Activated CD4-positive, alpha-beta T cell treated with anti-CD3 and anti-CD28 coated beads, Interleukin-2, amount 10 ng/mL, durations not matched to agents 24 days and 14 days (primary cell): Measurements from ENCODE around the gene PLCB1. TPM values are rescaled to one million over a fixed set of nuclear protein-coding genes. Genes with fewer than 3 reads are reported as not detected.

Experiments used
- DNase-seq: peaks from one replicate; pipeline ENCODE4 v3.0.0; 2022
- H3K27ac Mint-ChIP-seq: one replicate; pipeline ENCODE4 v1.8.0; 2022; ENCODE audit warnings: mild to moderate bottlenecking, mixed read lengths
- H3K27me3 Mint-ChIP-seq: one replicate; pipeline ENCODE4 v1.8.0; 2022; ENCODE audit warnings: mixed read lengths
- H3K36me3 Mint-ChIP-seq: one replicate; pipeline ENCODE4 v1.8.0; 2022; ENCODE audit warnings: low read depth, mild to moderate bottlenecking, mixed read lengths
- H3K4me1 Mint-ChIP-seq: one replicate; pipeline ENCODE4 v1.8.0; 2021; ENCODE audit warnings: mixed read lengths
- H3K4me3 Mint-ChIP-seq: one replicate; pipeline ENCODE4 v1.8.0; 2022; ENCODE audit warnings: mild to moderate bottlenecking, moderate library complexity, mixed read lengths
- H3K9me3 Mint-ChIP-seq: one replicate; pipeline ENCODE4 v1.8.0; 2021; ENCODE audit warnings: mixed read lengths
- intact Hi-C: fragments of 100-400 bp; cut with micrococcal nuclease; formaldehyde crosslinking; loops from one replicate; pipeline ENCODE4 v1.15.1; 2023
- total RNA-seq: library from RNA; stranded (reverse); gene quantifications from 2 replicates; pipeline ENCODE4 v1.2.3, GENCODE V29; 2022

PLCB1 gene
- total RNA-seq, 1 donor from 2014 or later, result 1.2 TPM

- Mint-ChIP-seq H3K9me3 (no peaks in the 10 kb centered on the region), H3K27ac (no peak overlapping the region), H3K27me3 (no peaks in the 10 kb centered on the region), H3K4me3 (no peak overlapping the region), H3K4me1 (no peaks in the 10 kb centered on the region), H3K36me3 (no peaks in the 10 kb centered on the region)
- intact Hi-C loops, result no loop called here
- DNase-seq, result no peak
Measured at GRCh38 chr20:8352486-8352885, 220.4 kb downstream of the PLCB1 start.

- Mint-ChIP-seq H3K27ac (no peak overlapping the region), H3K4me3 (no peak overlapping the region), H3K36me3 (no peaks in the 10 kb centered on the region), H3K27me3 (no peaks in the 10 kb centered on the region), H3K9me3 (no peaks in the 10 kb centered on the region), H3K4me1 (no peaks in the 10 kb centered on the region)
- no peak for DNase-seq
- intact Hi-C loops, result no loop called here
Measured at GRCh38 chr20:8353512-8353911, 221.4 kb downstream of the PLCB1 start.

- no peaks in the 10 kb centered on the region for H3K36me3 Mint-ChIP-seq
- no peak for DNase-seq
- no peaks in the 10 kb centered on the region for H3K4me1 Mint-ChIP-seq
- H3K9me3 Mint-ChIP-seq, result no peaks in the 10 kb centered on the region
- H3K27ac Mint-ChIP-seq, result no peak overlapping the region
- H3K4me3 Mint-ChIP-seq, result no peak overlapping the region
- H3K27me3 Mint-ChIP-seq, result no peaks in the 10 kb centered on the region
- intact Hi-C loops, result no loop called here
Measured at GRCh38 chr20:8355453-8355852, 223.4 kb downstream of the PLCB1 start.

- intact Hi-C loops, result no loop called here
- no peak for DNase-seq
- Mint-ChIP-seq H3K4me1 (no peaks in the 10 kb centered on the region), H3K36me3 (no peaks in the 10 kb centered on the region), H3K27me3 (no peaks in the 10 kb centered on the region), H3K27ac (no peak overlapping the region), H3K4me3 (no peak overlapping the region), H3K9me3 (no peaks in the 10 kb centered on the region)
Measured at GRCh38 chr20:8356806-8357205, 224.7 kb downstream of the PLCB1 start.

- H3K4me1 Mint-ChIP-seq, result no peaks in the 10 kb centered on the region
- intact Hi-C loops, result no loop called here
- H3K27me3 Mint-ChIP-seq, result no peaks in the 10 kb centered on the region
- DNase-seq, result no peak
- H3K36me3 Mint-ChIP-seq, result no peaks in the 10 kb centered on the region
- H3K4me3 Mint-ChIP-seq, result no peak overlapping the region
- H3K27ac Mint-ChIP-seq, result no peak overlapping the region
- H3K9me3 Mint-ChIP-seq, result no peaks in the 10 kb centered on the region
Measured at GRCh38 chr20:8357703-8358102, 225.6 kb downstream of the PLCB1 start.

- H3K4me1 Mint-ChIP-seq, result no peaks in the 10 kb centered on the region
- no peak overlapping the region for H3K4me3 Mint-ChIP-seq
- intact Hi-C loops, result no loop called here
- H3K36me3 Mint-ChIP-seq, result no peaks in the 10 kb centered on the region
- no peaks in the 10 kb centered on the region for H3K9me3 Mint-ChIP-seq
- no peak overlapping the region for H3K27ac Mint-ChIP-seq
- peaks cover 2% of the 10 kb centered on the region for H3K27me3 Mint-ChIP-seq
- DNase-seq, result no peak
Measured at GRCh38 chr20:8360035-8360434, 228.0 kb downstream of the PLCB1 start.

- no peaks in the 10 kb centered on the region for H3K4me1 Mint-ChIP-seq
- H3K36me3 Mint-ChIP-seq, result no peaks in the 10 kb centered on the region
- no peak overlapping the region for H3K4me3 Mint-ChIP-seq
- intact Hi-C loops, result no loop called here
- H3K27me3 Mint-ChIP-seq, result peaks cover 2% of the 10 kb centered on the region
- no peak overlapping the region for H3K27ac Mint-ChIP-seq
- no peak for DNase-seq
- H3K9me3 Mint-ChIP-seq, result no peaks in the 10 kb centered on the region
Measured at GRCh38 chr20:8361006-8361652, 229.1 kb downstream of the PLCB1 start.

- Mint-ChIP-seq H3K4me3 (no peak overlapping the region), H3K27ac (no peak overlapping the region)
- intact Hi-C loops, result no loop called here
Measured at GRCh38 chr20:8361779-8362178, 229.7 kb downstream of the PLCB1 start.

GRCh38 chr20:8362457-8362856, 230.4 kb downstream of the PLCB1 start:
- no peak for DNase-seq
- no peaks in the 10 kb centered on the region for H3K9me3 Mint-ChIP-seq
- H3K27me3 Mint-ChIP-seq, result peaks cover 2% of the 10 kb centered on the region
- H3K4me3 Mint-ChIP-seq, result no peak overlapping the region
- H3K36me3 Mint-ChIP-seq, result no peaks in the 10 kb centered on the region
- H3K27ac Mint-ChIP-seq, result no peak overlapping the region
- no peaks in the 10 kb centered on the region for H3K4me1 Mint-ChIP-seq
- intact Hi-C loops, result no loop called here

More at GRCh38 chr20:8361779-8362178, 229.7 kb downstream of the PLCB1 start:
- peaks cover 2% of the 10 kb centered on the region for H3K27me3 Mint-ChIP-seq
- no peak for DNase-seq
- no peaks in the 10 kb centered on the region for H3K4me1 Mint-ChIP-seq
- no peaks in the 10 kb centered on the region for H3K36me3 Mint-ChIP-seq
- no peaks in the 10 kb centered on the region for H3K9me3 Mint-ChIP-seq

- H3K36me3 Mint-ChIP-seq, result no peaks in the 10 kb centered on the region
- no peak for DNase-seq
- H3K27ac Mint-ChIP-seq, result no peak overlapping the region
- peaks cover 2% of the 10 kb centered on the region for H3K27me3 Mint-ChIP-seq
- intact Hi-C loops, result no loop called here
- no peak overlapping the region for H3K4me3 Mint-ChIP-seq
- H3K9me3 Mint-ChIP-seq, result no peaks in the 10 kb centered on the region
- no peaks in the 10 kb centered on the region for H3K4me1 Mint-ChIP-seq
Measured at GRCh38 chr20:8363970-8364733, 232.1 kb downstream of the PLCB1 start.

- no peak for DNase-seq
- intact Hi-C loops, result no loop called here
Measured at GRCh38 chr20:8364734-8365078, 232.6 kb downstream of the PLCB1 start.

GRCh38 chr20:8365634-8366033, 233.6 kb downstream of the PLCB1 start:
- H3K4me3 Mint-ChIP-seq, result no peak overlapping the region
- intact Hi-C loops, result no loop called here
- H3K27ac Mint-ChIP-seq, result no peak overlapping the region
- H3K36me3 Mint-ChIP-seq, result no peaks in the 10 kb centered on the region
- no peaks in the 10 kb centered on the region for H3K4me1 Mint-ChIP-seq
- peaks cover 2% of the 10 kb centered on the region for H3K27me3 Mint-ChIP-seq
- DNase-seq, result no peak
- H3K9me3 Mint-ChIP-seq, result no peaks in the 10 kb centered on the region

More at GRCh38 chr20:8364734-8365078, 232.6 kb downstream of the PLCB1 start:
- H3K27me3 Mint-ChIP-seq, result peaks cover 2% of the 10 kb centered on the region
- H3K4me1 Mint-ChIP-seq, result no peaks in the 10 kb centered on the region
- no peak overlapping the region for H3K4me3 Mint-ChIP-seq
- no peaks in the 10 kb centered on the region for H3K9me3 Mint-ChIP-seq
- no peaks in the 10 kb centered on the region for H3K36me3 Mint-ChIP-seq
- no peak overlapping the region for H3K27ac Mint-ChIP-seq

GRCh38 chr20:8366303-8366923, 234.3 kb downstream of the PLCB1 start:
- no peak overlapping the region for H3K27ac Mint-ChIP-seq
- intact Hi-C loops, result no loop called here
- no peak overlapping the region for H3K4me3 Mint-ChIP-seq
- DNase-seq, result no peak
- H3K9me3 Mint-ChIP-seq, result no peaks in the 10 kb centered on the region
- H3K4me1 Mint-ChIP-seq, result no peaks in the 10 kb centered on the region
- no peaks in the 10 kb centered on the region for H3K36me3 Mint-ChIP-seq
- peaks cover 5% of the 10 kb centered on the region for H3K27me3 Mint-ChIP-seq

- Mint-ChIP-seq H3K27me3 (peaks cover 5% of the 10 kb centered on the region), H3K4me3 (no peak overlapping the region), H3K9me3 (no peaks in the 10 kb centered on the region), H3K4me1 (no peaks in the 10 kb centered on the region), H3K36me3 (no peaks in the 10 kb centered on the region), H3K27ac (no peak overlapping the region)
- intact Hi-C loops, result no loop called here
- no peak for DNase-seq
Measured at GRCh38 chr20:8367689-8368088, 235.6 kb downstream of the PLCB1 start.
